H9 (cell line): Measurements from ENCODE around the gene GATA5. TPM values are rescaled to one million over a fixed set of nuclear protein-coding genes. Genes with fewer than 3 reads are reported as not detected.

Experiments used
- DNase-seq: peaks from one replicate; pipeline ENCODE4 v3.0.0-alpha.2; 2017
- H2AFZ ChIP-seq: one replicate; pipeline ENCODE4 v1.6.1; 2013; ENCODE audit warnings: mild to moderate bottlenecking, low read length, control low read depth, moderate library complexity
- H2AK5ac ChIP-seq: 2 replicates; pipeline ENCODE4 v1.6.1; 2013; ENCODE audit warnings: low read length, control low read depth, mixed read lengths; ENCODE audit not compliant: insufficient read length
- H2BK120ac ChIP-seq: one replicate; pipeline ENCODE4 v1.6.1; 2013; ENCODE audit warnings: low read depth, mild to moderate bottlenecking, low read length, control low read depth, inconsistent platforms; ENCODE audit not compliant: poor library complexity, severe bottlenecking
- H2BK12ac ChIP-seq: 2 replicates; pipeline ENCODE4 v1.6.1; 2013; ENCODE audit warnings: low read length, control low read depth, mixed read lengths, low read depth; ENCODE audit not compliant: insufficient read length
- H2BK15ac ChIP-seq: 2 replicates; pipeline ENCODE4 v1.6.1; 2013; ENCODE audit warnings: low read depth, low read length, control low read depth
- H2BK20ac ChIP-seq: one replicate; pipeline ENCODE4 v1.6.1; 2013; ENCODE audit warnings: low read depth, mild to moderate bottlenecking, low read length, control low read depth, inconsistent platforms; ENCODE audit not compliant: poor library complexity, severe bottlenecking
- H2BK5ac ChIP-seq: 2 replicates; pipeline ENCODE4 v1.6.1; 2013; ENCODE audit warnings: low read length, control low read depth, mixed read lengths; ENCODE audit not compliant: insufficient read length
- H3K14ac ChIP-seq: 2 replicates; pipeline ENCODE4 v1.6.1; 2013; ENCODE audit warnings: low read length, control low read depth; ENCODE audit not compliant: insufficient read depth
- H3K18ac ChIP-seq: 2 replicates; pipeline ENCODE4 v1.6.1; 2013; ENCODE audit warnings: low read depth, mild to moderate bottlenecking, mixed read lengths, low read length, control low read depth; ENCODE audit not compliant: insufficient read length
- H3K23ac ChIP-seq: 2 replicates; pipeline ENCODE4 v1.6.1; 2013; ENCODE audit warnings: low read length, control low read depth, mixed read lengths, low read depth; ENCODE audit not compliant: insufficient read length
- H3K23me2 ChIP-seq: 2 replicates; pipeline ENCODE4 v1.6.1; 2013; ENCODE audit warnings: low read depth, mild to moderate bottlenecking, mixed read lengths, low read length, control low read depth; ENCODE audit not compliant: insufficient read length, poor library complexity, severe bottlenecking
- H3K27ac ChIP-seq: 2 replicates; pipeline ENCODE4 v1.5.1; 2013; ENCODE audit warnings: low read length, control low read depth, mixed read lengths, low read depth; ENCODE audit not compliant: insufficient read length
- H3K27me3 ChIP-seq: 2 replicates; pipeline ENCODE4 v1.6.1; 2013; ENCODE audit warnings: low read length, control low read depth, inconsistent platforms; ENCODE audit not compliant: insufficient read depth
- H3K4ac ChIP-seq: 2 replicates; pipeline ENCODE4 v1.6.1; 2013; ENCODE audit warnings: low read depth, mild to moderate bottlenecking, control low read depth, inconsistent platforms, low read length, moderate library complexity
- H3K4me1 ChIP-seq: 2 replicates; pipeline ENCODE4 v1.6.1; 2013; ENCODE audit warnings: low read length, control low read depth, inconsistent platforms; ENCODE audit not compliant: insufficient read depth
- H3K4me2 ChIP-seq: 2 replicates; pipeline ENCODE4 v1.6.1; 2013; ENCODE audit warnings: low read length, control low read depth, mixed read lengths; ENCODE audit not compliant: insufficient read length, insufficient read depth
- H3K56ac ChIP-seq: 2 replicates; pipeline ENCODE4 v1.6.1; 2013; ENCODE audit warnings: low read depth, mild to moderate bottlenecking, mixed read lengths, low read length, control low read depth; ENCODE audit not compliant: insufficient read length
- H3K79me1 ChIP-seq: 2 replicates; pipeline ENCODE4 v1.6.1; 2013; ENCODE audit warnings: low read depth, mild to moderate bottlenecking, moderate library complexity, low read length, control low read depth, inconsistent platforms; ENCODE audit not compliant: insufficient read depth, poor library complexity, severe bottlenecking
- H3K79me2 ChIP-seq: 2 replicates; pipeline ENCODE4 v1.6.1; 2013; ENCODE audit warnings: low read length, control low read depth, inconsistent platforms; ENCODE audit not compliant: insufficient read depth
- H3K9ac ChIP-seq: 2 replicates; pipeline ENCODE4 v1.6.1; 2013; ENCODE audit warnings: low read length, control low read depth, mixed read lengths; ENCODE audit not compliant: insufficient read length; ENCODE audit errors: extremely low read depth
- H3K9me3 ChIP-seq: one replicate; pipeline ENCODE4 v1.6.1; 2013; ENCODE audit warnings: low read depth, low read length, inconsistent platforms; ENCODE audit not compliant: control insufficient read depth
- H3T11ph ChIP-seq: one replicate; pipeline ENCODE4 v1.6.1; 2013; ENCODE audit warnings: mild to moderate bottlenecking, low read length, control low read depth, inconsistent platforms
- H4K20me1 ChIP-seq: one replicate; pipeline ENCODE4 v1.6.1; 2013; ENCODE audit not compliant: control insufficient read depth, insufficient read length, insufficient read depth
- H4K5ac ChIP-seq: 2 replicates; pipeline ENCODE4 v1.6.1; 2013; ENCODE audit warnings: low read depth, mild to moderate bottlenecking, mixed read lengths, low read length, control low read depth; ENCODE audit not compliant: insufficient read length
- H4K8ac ChIP-seq: replicated peaks from 2 replicates; pipeline ENCODE4 v1.6.1; 2013; ENCODE audit warnings: low read length, control low read depth, mixed read lengths, low read depth; ENCODE audit not compliant: insufficient read length
- H4K91ac ChIP-seq: 2 replicates; pipeline ENCODE4 v1.6.1; 2013; ENCODE audit warnings: low read depth, mild to moderate bottlenecking, moderate library complexity, mixed read lengths, low read length, control low read depth; ENCODE audit not compliant: insufficient read length
- H3K27ac Mint-ChIP-seq, 3 experiments: 2 replicates in 2 of 3; 3 replicates in 1 of 3; pipeline ENCODE4 v1.8.0; 2020 to 2021; ENCODE audit warnings: mixed read lengths in 3 of 3, mild to moderate bottlenecking in 1 of 3, moderate library complexity in 1 of 3
- H3K27me3 Mint-ChIP-seq: 2 replicates; pipeline ENCODE4 v1.8.0; 2021; ENCODE audit warnings: low read depth, mild to moderate bottlenecking, moderate library complexity, mixed read lengths
- H3K36me3 Mint-ChIP-seq, 3 experiments: 2 replicates in 2 of 3; 3 replicates in 1 of 3; pipeline ENCODE4 v1.8.0; 2020 to 2021; ENCODE audit warnings: low read depth in 3 of 3, mixed read lengths in 3 of 3; ENCODE audit not compliant: insufficient read depth in 1 of 3
- H3K4me1 Mint-ChIP-seq, 2 experiments: 2 replicates each; pipeline ENCODE4 v1.8.0; 2020; ENCODE audit warnings: mixed read lengths in 2 of 2
- H3K4me3 Mint-ChIP-seq, 2 experiments: 2 replicates in 1 of 2; 3 replicates in 1 of 2; pipeline ENCODE4 v1.8.0; 2020 to 2021; ENCODE audit warnings: mild to moderate bottlenecking in 2 of 2, mixed read lengths in 2 of 2, moderate library complexity in 1 of 2
- H3K9me3 Mint-ChIP-seq, 2 experiments: 2 replicates in 1 of 2; 3 replicates in 1 of 2; pipeline ENCODE4 v1.8.0; 2020; ENCODE audit warnings: mild to moderate bottlenecking in 2 of 2, mixed read lengths in 2 of 2, moderate library complexity in 1 of 2
- CTCF ChIP-seq: fragments of 200-600 bp; sonication (generic); conservative IDR thresholded peaks from 3 replicates; pipeline ENCODE4 v1.8.0; 2021; ENCODE audit warnings: antibody characterized with exemption, mild to moderate bottlenecking
- WGBS: extraction: QIAGEN DNeasy Blood & Tissue Kit; methylation state at CpG from one replicate; pipeline ENCODE4 v1.1.7; 2013; ENCODE audit warnings: missing lambda C conversion rate, low lambda C conversion rate, mixed read lengths; ENCODE audit not compliant: insufficient read length; ENCODE audit errors: extremely low coverage; 5-methylcytosine and 5-hydroxymethylcytosine counted together
- total RNA-seq: library from RNA; stranded (reverse); gene quantifications from 2 replicates; pipeline ENCODE4 v1.2.1, GENCODE V29; 2021

The GATA5 gene
- total RNA-seq, 1 experiment from 2014 or later = 0.24 TPM

GRCh38 chr20:62444286-62444685, 31.5 kb downstream of the GATA5 start:
- no peaks in the 10 kb centered on the region for H3K27me3 ChIP-seq
- H3K27ac Mint-ChIP-seq = no peak overlapping the region
- H2AK5ac ChIP-seq = no peak overlapping the region
- H4K20me1 ChIP-seq = no peaks in the 10 kb centered on the region
- H3K14ac ChIP-seq = no peak overlapping the region
- H3K4me1 ChIP-seq = no peaks in the 10 kb centered on the region
- H3K18ac ChIP-seq = no peak overlapping the region
- peaks cover 0 to 5% of the 10 kb centered on the region in 2 experiments; a peak in 1 of 4 replicates for H3K4me1 Mint-ChIP-seq
- no peak overlapping the region for H2BK20ac ChIP-seq
- H3K27me3 Mint-ChIP-seq = peaks cover 23% of the 10 kb centered on the region
- TF ChIP-seq CTCF = no peak
- H2BK5ac ChIP-seq = no peak overlapping the region
- no peak overlapping the region; a peak in 1 of 5 replicates for H3K4me3 Mint-ChIP-seq
- H3K4ac ChIP-seq = no peak overlapping the region
- H3K27ac ChIP-seq = no peak overlapping the region
- H2BK120ac ChIP-seq = no peak overlapping the region
- no peak for DNase-seq
- H3K79me2 ChIP-seq = no peaks in the 10 kb centered on the region
- no CpG with 5 or more reads among the region's 6 CpGs for WGBS
- no peak overlapping the region for H2AFZ ChIP-seq
- H3K9me3 ChIP-seq = no peaks in the 10 kb centered on the region
- H4K5ac ChIP-seq = no peak overlapping the region
- no peak overlapping the region for H3T11ph ChIP-seq
- no peak overlapping the region for H4K8ac ChIP-seq
- H2BK12ac ChIP-seq = no peak overlapping the region
- no peak overlapping the region for H3K23ac ChIP-seq
- no peak overlapping the region for H3K56ac ChIP-seq
- no peak overlapping the region for H4K91ac ChIP-seq
- H3K4me2 ChIP-seq = no peak overlapping the region
- no peaks in the 10 kb centered on the region for H3K79me1 ChIP-seq
- no peaks in the 10 kb centered on the region; a peak in 1 of 7 replicates for H3K36me3 Mint-ChIP-seq
- H3K9ac ChIP-seq = no peak overlapping the region
- no peaks in the 10 kb centered on the region for H3K23me2 ChIP-seq
- no peak overlapping the region for H2BK15ac ChIP-seq
- H3K9me3 Mint-ChIP-seq = no peaks in the 10 kb centered on the region
